GM18951 (cell line): ENCODE measurements around the gene CCL3.

ENCODE experiments used
- POLR2A ChIP-seq: IDR thresholded peaks from 4 replicates; pipeline ENCODE4 v1.6.1; 2011; ENCODE audit warnings: mild to moderate bottlenecking; ENCODE audit not compliant: insufficient read length, insufficient read depth; ENCODE audit errors: extremely low read depth
- in situ Hi-C: fragments of 300-500 bp; cut with MboI; formaldehyde crosslinking; loops from one replicate; pipeline ENCODE4 v1.12.0; 2022; ENCODE audit warnings: low sequenced_read_pairs, mixed read lengths, inconsistent platforms; ENCODE audit not compliant: unreplicated experiment

CCL3 gene

GRCh38 chr17:36089888-36090836 lies at the start of gene CCL3:
Gene CCL3 (minus strand): TSS chr17:36090143. CDS start chr17:36090058, 85 bp downstream.
- in situ Hi-C loops: no loop called here
- TF ChIP-seq POLR2A: peak; percentile 92

GRCh38 chr17:36136439-36136838 lies 46.5 kb upstream of the CCL3 start:
- in situ Hi-C loops: no loop called here
- TF ChIP-seq POLR2A: no peak

GRCh38 chr17:36136036-36136435 lies 46.1 kb upstream of the CCL3 start:
- TF ChIP-seq POLR2A: no peak
- in situ Hi-C loops: no loop called here

- no peak for TF ChIP-seq POLR2A
- in situ Hi-C loops: no loop called here
Measured at GRCh38 chr17:36135465-36135864, 45.5 kb upstream of the CCL3 start.

- no peak for TF ChIP-seq POLR2A
- in situ Hi-C loops: no loop called here
Measured at GRCh38 chr17:36133602-36134236, 43.8 kb upstream of the CCL3 start.

- in situ Hi-C loops: no loop called here
- TF ChIP-seq POLR2A: no peak
Measured at GRCh38 chr17:36132421-36132831, 42.5 kb upstream of the CCL3 start.

GRCh38 chr17:36131931-36132330 lies 42.0 kb upstream of the CCL3 start:
- in situ Hi-C loops: no loop called here
- no peak for TF ChIP-seq POLR2A

GRCh38 chr17:36131421-36131820 lies 41.5 kb upstream of the CCL3 start:
- TF ChIP-seq POLR2A: no peak
- in situ Hi-C loops: no loop called here

GRCh38 chr17:36130346-36130745 lies 40.4 kb upstream of the CCL3 start:
- no peak for TF ChIP-seq POLR2A
- in situ Hi-C loops: no loop called here

GRCh38 chr17:36129616-36130015 lies 39.7 kb upstream of the CCL3 start:
- TF ChIP-seq POLR2A: no peak

GRCh38 chr17:36128411-36128978 lies 38.6 kb upstream of the CCL3 start:
- in situ Hi-C loops: no loop called here
- TF ChIP-seq POLR2A: no peak

More at GRCh38 chr17:36129616-36130015, 39.7 kb upstream of the CCL3 start:
- in situ Hi-C loops: no loop called here

- TF ChIP-seq POLR2A: no peak
- in situ Hi-C loops: no loop called here
Measured at GRCh38 chr17:36127911-36128310, 38.0 kb upstream of the CCL3 start.

- TF ChIP-seq POLR2A: no peak
- in situ Hi-C loops: no loop called here
Measured at GRCh38 chr17:36127199-36127893, 37.4 kb upstream of the CCL3 start.
